WERI-Rb-1 (cell line): ENCODE data around the gene TDRD7.

ENCODE experiments used
- DNase-seq: peaks from one replicate; pipeline ENCODE4 v3.0.0-alpha.2; 2020
- H3K27ac ChIP-seq: fragments of 250-450 bp; sonication (Bioruptor Pico); 2 replicates; pipeline ENCODE4 v1.5.1; 2020; ENCODE audit warnings: mild to moderate bottlenecking, moderate library complexity
- H3K27me3 ChIP-seq: fragments of 250-450 bp; sonication (Bioruptor Pico); 2 replicates; pipeline ENCODE4 v1.5.1; 2021; ENCODE audit warnings: mild to moderate bottlenecking, low read depth, moderate library complexity; ENCODE audit not compliant: insufficient read depth, severe bottlenecking
- H3K36me3 ChIP-seq: fragments of 250-450 bp; sonication (Bioruptor Pico); 2 replicates; pipeline ENCODE4 v1.5.1; 2020; ENCODE audit warnings: mild to moderate bottlenecking, moderate library complexity
- H3K4me3 ChIP-seq: 2 replicates; pipeline ENCODE4 v1.5.1; 2011; ENCODE audit warnings: low read depth, mild to moderate bottlenecking, control low read depth, low read length
- H3K9me3 ChIP-seq: fragments of 250-450 bp; sonication (Bioruptor Pico); 2 replicates; pipeline ENCODE4 v1.5.1; 2021; ENCODE audit warnings: mild to moderate bottlenecking, moderate library complexity; ENCODE audit not compliant: severe bottlenecking
- CTCF ChIP-seq: IDR thresholded peaks from 2 replicates; pipeline ENCODE4 v1.5.1; 2011; ENCODE audit warnings: low read depth, mild to moderate bottlenecking, control low read depth, inconsistent platforms, low read length

Gene TDRD7, protein sequence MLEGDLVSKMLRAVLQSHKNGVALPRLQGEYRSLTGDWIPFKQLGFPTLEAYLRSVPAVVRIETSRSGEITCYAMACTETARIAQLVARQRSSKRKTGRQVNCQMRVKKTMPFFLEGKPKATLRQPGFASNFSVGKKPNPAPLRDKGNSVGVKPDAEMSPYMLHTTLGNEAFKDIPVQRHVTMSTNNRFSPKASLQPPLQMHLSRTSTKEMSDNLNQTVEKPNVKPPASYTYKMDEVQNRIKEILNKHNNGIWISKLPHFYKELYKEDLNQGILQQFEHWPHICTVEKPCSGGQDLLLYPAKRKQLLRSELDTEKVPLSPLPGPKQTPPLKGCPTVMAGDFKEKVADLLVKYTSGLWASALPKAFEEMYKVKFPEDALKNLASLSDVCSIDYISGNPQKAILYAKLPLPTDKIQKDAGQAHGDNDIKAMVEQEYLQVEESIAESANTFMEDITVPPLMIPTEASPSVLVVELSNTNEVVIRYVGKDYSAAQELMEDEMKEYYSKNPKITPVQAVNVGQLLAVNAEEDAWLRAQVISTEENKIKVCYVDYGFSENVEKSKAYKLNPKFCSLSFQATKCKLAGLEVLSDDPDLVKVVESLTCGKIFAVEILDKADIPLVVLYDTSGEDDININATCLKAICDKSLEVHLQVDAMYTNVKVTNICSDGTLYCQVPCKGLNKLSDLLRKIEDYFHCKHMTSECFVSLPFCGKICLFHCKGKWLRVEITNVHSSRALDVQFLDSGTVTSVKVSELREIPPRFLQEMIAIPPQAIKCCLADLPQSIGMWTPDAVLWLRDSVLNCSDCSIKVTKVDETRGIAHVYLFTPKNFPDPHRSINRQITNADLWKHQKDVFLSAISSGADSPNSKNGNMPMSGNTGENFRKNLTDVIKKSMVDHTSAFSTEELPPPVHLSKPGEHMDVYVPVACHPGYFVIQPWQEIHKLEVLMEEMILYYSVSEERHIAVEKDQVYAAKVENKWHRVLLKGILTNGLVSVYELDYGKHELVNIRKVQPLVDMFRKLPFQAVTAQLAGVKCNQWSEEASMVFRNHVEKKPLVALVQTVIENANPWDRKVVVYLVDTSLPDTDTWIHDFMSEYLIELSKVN

DNA sequence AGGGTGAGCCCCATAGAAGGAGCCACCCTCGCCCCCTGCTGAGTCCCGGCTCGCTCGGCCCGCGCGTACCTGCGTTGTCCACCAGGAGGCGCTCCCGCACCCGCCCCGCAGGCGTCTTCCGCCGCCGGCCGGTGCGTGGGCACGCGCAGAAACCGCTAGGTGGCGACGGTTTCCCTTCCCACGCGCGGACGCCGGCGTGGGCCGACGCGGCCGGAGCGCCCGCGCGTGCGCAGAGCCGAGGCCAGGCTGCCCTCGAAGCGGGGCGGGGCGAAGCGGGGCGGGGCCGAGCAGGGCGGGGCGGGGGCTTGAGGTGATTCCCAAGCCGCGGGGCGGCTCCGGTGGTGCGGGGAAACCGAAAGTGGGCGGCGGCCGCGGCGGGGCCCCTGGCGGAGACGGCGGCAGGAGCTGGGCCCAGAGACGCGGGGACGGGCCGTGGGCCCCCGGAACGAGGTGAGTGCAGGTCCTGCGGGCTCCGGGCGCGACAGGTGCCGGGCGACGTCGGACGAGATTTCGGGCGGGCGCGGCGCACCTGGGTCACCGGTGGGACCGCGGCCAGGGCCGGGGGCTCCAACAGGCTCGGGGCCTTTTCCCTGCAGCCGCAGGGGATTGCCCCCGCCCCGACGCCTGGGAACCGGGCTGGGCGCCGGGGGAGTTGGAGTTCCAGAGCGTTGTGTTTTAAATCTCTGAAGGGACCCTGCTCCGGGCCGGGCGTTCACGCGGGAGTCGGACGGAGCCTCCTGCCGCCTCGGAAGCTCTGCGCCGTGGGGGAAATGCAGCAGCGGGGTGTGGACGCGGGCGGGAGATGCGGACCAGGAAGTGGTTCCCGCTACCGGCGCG lies at the start of gene TDRD7:
Gene TDRD7 (plus strand): TSS at position 308 of the 837 bp plus-strand sequence. CDS start 16,370 bp downstream, outside the sequence.
- Histone ChIP-seq H3K9me3 (peaks cover 8% of the 10 kb centered on the region), H3K27me3 (no peaks in the 10 kb centered on the region), H3K27ac (peak within 1 kb of the TSS; percentile 29; the same call in 1 of the 2 replicates), H3K36me3 (no peaks in the 10 kb centered on the region), H3K4me3 (peak within 1 kb of the TSS; percentile 87)
- peak; percentile 99 for TF ChIP-seq CTCF
- peak; percentile 87 for DNase-seq

DNA sequence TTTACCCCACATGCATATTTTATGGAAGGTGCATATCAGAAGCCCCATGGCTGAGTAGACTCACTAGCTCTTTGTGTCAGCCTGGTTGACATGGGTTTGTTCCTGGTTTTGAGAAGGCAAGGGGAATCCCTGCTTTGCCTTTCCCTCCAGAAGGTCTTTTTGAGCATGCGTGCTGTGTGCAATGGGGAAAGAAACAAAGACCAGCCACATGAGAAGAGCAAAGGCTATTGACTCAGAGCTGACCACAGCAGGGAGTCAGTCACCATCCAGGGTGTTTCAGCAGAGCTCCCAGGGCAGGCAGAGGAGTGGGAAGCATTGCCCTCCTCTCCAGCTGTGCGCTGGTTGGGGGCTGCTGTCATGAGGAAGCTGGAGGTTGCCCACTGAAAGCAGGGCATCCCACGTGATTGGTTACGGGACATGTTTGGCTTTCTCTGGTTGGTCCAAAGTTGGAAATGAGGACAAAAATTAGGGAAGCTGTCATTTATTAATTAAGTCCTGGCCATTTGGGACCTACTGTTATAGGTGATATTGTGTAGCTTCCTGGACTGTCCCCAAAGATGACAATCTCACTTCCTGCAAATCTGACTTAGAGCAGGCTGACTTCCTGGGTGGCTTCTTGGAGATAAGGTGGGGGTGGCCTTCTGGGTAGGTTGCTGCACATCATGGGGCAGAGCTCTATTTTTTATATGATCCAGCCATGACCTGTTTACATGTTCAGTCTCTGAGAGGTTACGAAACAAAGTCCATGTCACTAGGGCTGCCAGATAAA lies 48.9 kb upstream of the TDRD7 start:
- Histone ChIP-seq H3K27ac (no peak overlapping the region), H3K9me3 (peaks cover 2% of the 10 kb centered on the region), H3K4me3 (no peak overlapping the region), H3K36me3 (peaks cover 21% of the 10 kb centered on the region), H3K27me3 (no peaks in the 10 kb centered on the region)
- no peak for DNase-seq
- no peak for TF ChIP-seq CTCF

DNA sequence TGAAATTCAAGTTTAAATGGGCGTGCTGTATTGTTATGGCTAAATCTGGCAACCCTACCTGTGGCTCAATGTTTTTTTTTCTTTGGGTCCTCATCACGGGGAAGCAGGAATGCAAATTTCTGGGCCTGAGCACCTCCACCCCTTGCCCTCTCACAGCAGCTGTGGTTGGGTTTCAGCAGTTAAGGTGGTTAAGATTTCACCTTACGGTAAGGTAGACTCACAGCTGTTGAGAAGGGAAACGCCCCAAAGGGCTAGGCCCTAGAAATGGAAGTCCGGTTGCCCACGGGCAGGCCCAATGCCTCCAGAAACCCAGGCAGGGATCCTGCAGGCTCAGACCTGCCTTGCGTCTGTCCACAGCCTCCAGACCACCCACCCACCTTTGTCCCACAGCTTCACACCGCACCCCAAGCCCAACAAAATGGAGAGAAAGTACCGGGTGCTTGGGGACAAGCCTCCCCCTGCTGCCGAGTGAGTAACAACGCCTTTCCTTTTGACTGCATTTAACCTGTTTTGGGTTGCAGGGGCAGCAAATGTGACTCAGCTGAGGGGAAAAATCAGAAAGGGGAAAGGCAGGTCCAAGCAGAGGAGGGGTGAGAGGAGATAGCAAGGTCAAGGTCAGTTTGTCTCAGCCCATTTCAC lies 48.1 kb upstream of the TDRD7 start:
- TF ChIP-seq CTCF: no peak

DNA sequence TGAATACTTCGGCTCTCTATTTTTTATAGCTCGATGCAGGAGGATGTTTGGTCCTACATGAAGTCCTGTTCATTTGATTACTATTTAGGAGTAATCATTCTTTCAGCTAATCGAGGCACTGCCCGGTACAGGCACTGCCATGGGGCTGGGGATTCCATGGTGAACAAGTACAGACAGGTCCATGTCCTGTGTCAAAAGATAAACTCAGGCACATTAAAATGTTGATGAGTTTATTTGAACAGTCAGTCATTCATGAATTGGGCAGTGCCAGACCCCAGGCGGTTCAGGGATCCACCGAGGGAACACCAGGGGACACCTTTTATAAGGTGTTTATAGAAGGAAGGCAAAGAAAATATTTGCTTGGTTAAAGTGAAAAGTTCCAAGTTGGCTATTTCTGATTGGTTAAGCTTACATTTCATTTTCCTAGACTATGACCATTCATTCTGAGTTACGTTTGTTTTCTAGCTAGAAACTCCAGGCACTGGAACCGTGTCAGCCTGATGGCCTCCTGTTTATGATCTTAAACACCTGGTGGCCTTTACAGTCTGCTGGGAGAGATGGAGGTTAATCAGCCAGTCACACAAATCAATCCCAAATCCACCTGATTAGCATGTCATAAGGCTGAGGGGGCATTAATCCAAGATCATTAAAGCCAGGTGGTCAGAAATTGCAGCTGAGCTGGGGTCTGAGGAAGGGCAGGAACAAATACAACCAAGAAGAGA lies 47.0 kb upstream of the TDRD7 start:
- Histone ChIP-seq H3K36me3 (peaks cover 26% of the 10 kb centered on the region), H3K4me3 (no peak overlapping the region), H3K27me3 (no peaks in the 10 kb centered on the region), H3K9me3 (peaks cover 17% of the 10 kb centered on the region), H3K27ac (peak overlapping the region; percentile 68)
- DNase-seq: peak; percentile 61
- no peak for TF ChIP-seq CTCF

More for the DNA sequence above, 48.1 kb upstream of the TDRD7 start:
- H3K27ac ChIP-seq: peak overlapping the region; percentile 68
- H3K9me3 ChIP-seq: peaks cover 8% of the 10 kb centered on the region
- no peak for DNase-seq
- H3K27me3 ChIP-seq: no peaks in the 10 kb centered on the region
- H3K36me3 ChIP-seq: peaks cover 21% of the 10 kb centered on the region
- no peak overlapping the region for H3K4me3 ChIP-seq
